ENCODE results near the gene CCDC9B. TPM values are rescaled to one million over a fixed set of nuclear protein-coding genes. Genes with fewer than 3 reads are reported as not detected.
A peak's percentile ranks its signal among the peaks of the same experiment; 100 is the strongest.

Gene CCDC9B
- total RNA-seq, 1 donor from 2014 or later, result 9.8 TPM

DNA sequence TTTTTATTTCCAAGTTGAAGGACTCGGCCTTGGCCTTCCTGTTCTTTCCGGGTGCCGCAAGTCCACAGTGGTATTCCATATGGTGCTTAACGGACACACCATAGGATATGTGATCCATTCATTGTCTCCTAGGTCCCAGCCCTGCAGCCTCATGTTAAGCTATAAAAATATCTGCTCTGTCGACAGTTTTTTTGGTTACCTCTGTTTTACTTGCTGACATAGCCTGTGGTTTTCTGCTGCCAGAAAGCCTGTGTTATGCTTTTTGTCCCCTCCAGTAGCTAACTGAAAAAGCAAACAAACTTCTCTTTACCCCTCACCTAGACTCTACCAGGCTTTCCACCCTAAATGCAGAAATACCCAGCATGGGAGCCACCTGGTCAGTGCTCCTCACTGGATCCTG, 12.0 kb downstream of the CCDC9B start:
- Mint-ChIP-seq H3K27me3 (ENCODE audit: low read depth, unreplicated experiment) (no peaks in the 10 kb centered on the region), H3K9me3 (ENCODE audit: unreplicated experiment) (peaks cover 2% of the 10 kb centered on the region), H3K4me1 (ENCODE audit: low read depth, unreplicated experiment) (peaks cover 64% of the 10 kb centered on the region), H3K4me3 (ENCODE audit: unreplicated experiment) (peak overlapping the region; percentile 63), H3K36me3 (ENCODE audit: low read depth, unreplicated experiment) (peaks cover 13% of the 10 kb centered on the region), H3K27ac (ENCODE audit: unreplicated experiment) (peak overlapping the region; percentile 94)
- TF ChIP-seq EZH2 (IDR thresholded peaks at IDR 0.05; ENCODE audit: insufficient read depth, low read length), result no peak
- TF ChIP-seq, protein P1, sequence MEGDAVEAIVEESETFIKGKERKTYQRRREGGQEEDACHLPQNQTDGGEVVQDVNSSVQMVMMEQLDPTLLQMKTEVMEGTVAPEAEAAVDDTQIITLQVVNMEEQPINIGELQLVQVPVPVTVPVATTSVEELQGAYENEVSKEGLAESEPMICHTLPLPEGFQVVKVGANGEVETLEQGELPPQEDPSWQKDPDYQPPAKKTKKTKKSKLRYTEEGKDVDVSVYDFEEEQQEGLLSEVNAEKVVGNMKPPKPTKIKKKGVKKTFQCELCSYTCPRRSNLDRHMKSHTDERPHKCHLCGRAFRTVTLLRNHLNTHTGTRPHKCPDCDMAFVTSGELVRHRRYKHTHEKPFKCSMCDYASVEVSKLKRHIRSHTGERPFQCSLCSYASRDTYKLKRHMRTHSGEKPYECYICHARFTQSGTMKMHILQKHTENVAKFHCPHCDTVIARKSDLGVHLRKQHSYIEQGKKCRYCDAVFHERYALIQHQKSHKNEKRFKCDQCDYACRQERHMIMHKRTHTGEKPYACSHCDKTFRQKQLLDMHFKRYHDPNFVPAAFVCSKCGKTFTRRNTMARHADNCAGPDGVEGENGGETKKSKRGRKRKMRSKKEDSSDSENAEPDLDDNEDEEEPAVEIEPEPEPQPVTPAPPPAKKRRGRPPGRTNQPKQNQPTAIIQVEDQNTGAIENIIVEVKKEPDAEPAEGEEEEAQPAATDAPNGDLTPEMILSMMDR (IDR thresholded peaks at IDR 0.05; ENCODE audit: insufficient read depth, low read depth, low read length), result no peak
- FAIRE-seq (no peak), DNase-seq (ENCODE audit: low read depth) (no peak)
- peaks cover 39% of the 10 kb centered on the region for H3K4me1 ChIP-seq (ENCODE audit: insufficient read depth, low read length)
- H3K79me2 ChIP-seq (ENCODE audit: insufficient read depth, low read length), result peaks cover 25% of the 10 kb centered on the region
- H3K27ac ChIP-seq (ENCODE audit: low read depth, low read length), result peak overlapping the region; percentile 33
- H3K4me2 ChIP-seq (ENCODE audit: low read length), result peak overlapping the region; percentile 23
- peaks cover 23% of the 10 kb centered on the region for H4K20me1 ChIP-seq (ENCODE audit: insufficient read depth, low read length)
- H3K4me3 ChIP-seq (ENCODE audit: insufficient read depth, low read depth, low read length), result no peak overlapping the region
- H2AFZ ChIP-seq (ENCODE audit: low read depth, low read length), result no peak overlapping the region
- no peaks in the 10 kb centered on the region for H3K9me3 ChIP-seq (ENCODE audit: insufficient read depth, low read depth, low read length)
- peak overlapping the region; percentile 4 for H3K9ac ChIP-seq (ENCODE audit: low read length)
- H3K36me3 ChIP-seq (ENCODE audit: insufficient read depth, low read length), result peaks cover 6% of the 10 kb centered on the region
- H3K27me3 ChIP-seq (ENCODE audit: insufficient read depth, low read length), result no peaks in the 10 kb centered on the region

DNA sequence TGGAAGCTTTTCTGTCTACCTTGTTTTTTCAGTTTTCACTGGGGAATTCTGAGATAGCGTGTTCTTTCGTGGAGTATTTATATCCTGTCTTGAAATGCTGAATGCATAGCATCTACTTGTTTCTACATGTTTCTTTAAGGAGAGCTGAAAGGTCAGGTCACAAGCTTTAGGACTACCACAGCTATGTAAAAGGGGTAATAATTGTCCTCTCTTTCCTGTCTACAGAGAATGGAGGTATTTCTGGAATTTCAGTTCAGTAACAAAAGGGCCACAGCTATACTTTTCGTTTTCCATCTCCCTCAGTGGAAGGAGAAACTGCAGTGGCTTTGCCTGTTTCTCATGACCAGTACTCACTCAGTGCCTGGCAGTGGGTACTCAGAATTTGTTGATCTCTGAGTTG, 12.6 kb downstream of the CCDC9B start:
- peaks cover 36% of the 10 kb centered on the region for H3K4me1 ChIP-seq (ENCODE audit: insufficient read depth, low read length)
- Mint-ChIP-seq H3K27ac (ENCODE audit: unreplicated experiment) (peak overlapping the region; percentile 94), H3K4me1 (ENCODE audit: low read depth, unreplicated experiment) (peaks cover 61% of the 10 kb centered on the region), H3K27me3 (ENCODE audit: low read depth, unreplicated experiment) (no peaks in the 10 kb centered on the region), H3K9me3 (ENCODE audit: unreplicated experiment) (peaks cover 2% of the 10 kb centered on the region), H3K4me3 (ENCODE audit: unreplicated experiment) (peak overlapping the region; percentile 63), H3K36me3 (ENCODE audit: low read depth, unreplicated experiment) (peaks cover 13% of the 10 kb centered on the region)
- peak overlapping the region; percentile 23 for H3K4me2 ChIP-seq (ENCODE audit: low read length)
- TF ChIP-seq EZH2 (IDR thresholded peaks at IDR 0.05; ENCODE audit: insufficient read depth, low read length), result no peak
- TF ChIP-seq, protein P1 (IDR thresholded peaks at IDR 0.05; ENCODE audit: insufficient read depth, low read depth, low read length), result no peak
- peaks cover 25% of the 10 kb centered on the region for H3K79me2 ChIP-seq (ENCODE audit: insufficient read depth, low read length)
- H3K9ac ChIP-seq (ENCODE audit: low read length), result peak overlapping the region; percentile 4
- H2AFZ ChIP-seq (ENCODE audit: low read depth, low read length), result no peak overlapping the region
- FAIRE-seq (peak; percentile 81), DNase-seq (ENCODE audit: low read depth) (peak; percentile 65)
- H3K27me3 ChIP-seq (ENCODE audit: insufficient read depth, low read length), result no peaks in the 10 kb centered on the region
- peak overlapping the region; percentile 33 for H3K27ac ChIP-seq (ENCODE audit: low read depth, low read length)
- H3K4me3 ChIP-seq (ENCODE audit: insufficient read depth, low read depth, low read length), result no peak overlapping the region
- H3K9me3 ChIP-seq (ENCODE audit: insufficient read depth, low read depth, low read length), result no peaks in the 10 kb centered on the region
- H3K36me3 ChIP-seq (ENCODE audit: insufficient read depth, low read length), result peaks cover 6% of the 10 kb centered on the region
- peaks cover 21% of the 10 kb centered on the region for H4K20me1 ChIP-seq (ENCODE audit: insufficient read depth, low read length)

DNA sequence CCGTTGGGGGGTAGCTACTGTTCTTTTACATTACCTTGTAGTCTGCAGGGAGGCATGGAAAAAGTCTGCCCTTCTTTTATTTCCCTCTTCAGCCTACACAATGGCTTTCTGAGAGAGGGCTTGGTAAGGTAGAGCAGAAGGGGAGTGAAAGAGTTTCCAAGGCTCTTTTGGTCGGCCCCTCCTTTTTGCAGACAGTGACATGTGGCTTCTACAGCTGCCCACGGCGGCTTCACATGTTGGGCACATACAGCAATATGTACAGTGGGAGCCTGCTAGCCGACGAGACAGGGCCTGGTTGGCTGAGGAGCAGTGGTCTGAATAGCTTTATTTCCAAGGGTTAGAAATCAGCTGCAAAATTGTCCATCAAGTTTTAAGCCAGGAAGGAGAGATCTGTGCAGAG, 13.3 kb downstream of the CCDC9B start:
- peaks cover 25% of the 10 kb centered on the region for H3K79me2 ChIP-seq (ENCODE audit: insufficient read depth, low read length)
- peak overlapping the region; percentile 94 for H3K27ac Mint-ChIP-seq (ENCODE audit: unreplicated experiment)
- H3K36me3 ChIP-seq (ENCODE audit: insufficient read depth, low read length), result peaks cover 6% of the 10 kb centered on the region
- H3K4me2 ChIP-seq (ENCODE audit: low read length), result peak overlapping the region; percentile 23
- no peak overlapping the region for H3K4me3 ChIP-seq (ENCODE audit: insufficient read depth, low read depth, low read length)
- peak overlapping the region; percentile 91 for H3K4me3 Mint-ChIP-seq (ENCODE audit: unreplicated experiment)
- no peaks in the 10 kb centered on the region for H3K9me3 ChIP-seq (ENCODE audit: insufficient read depth, low read depth, low read length)
- H3K4me1 Mint-ChIP-seq (ENCODE audit: low read depth, unreplicated experiment), result peaks cover 59% of the 10 kb centered on the region
- no peaks in the 10 kb centered on the region for H3K27me3 Mint-ChIP-seq (ENCODE audit: low read depth, unreplicated experiment)
- H3K36me3 Mint-ChIP-seq (ENCODE audit: low read depth, unreplicated experiment), result peaks cover 10% of the 10 kb centered on the region
- H3K9me3 Mint-ChIP-seq (ENCODE audit: unreplicated experiment), result no peaks in the 10 kb centered on the region
- TF ChIP-seq EZH2 (IDR thresholded peaks at IDR 0.05; ENCODE audit: insufficient read depth, low read length), result no peak
- TF ChIP-seq, protein P1 (IDR thresholded peaks at IDR 0.05; ENCODE audit: insufficient read depth, low read depth, low read length), result no peak
- H2AFZ ChIP-seq (ENCODE audit: low read depth, low read length), result no peak overlapping the region
- peaks cover 21% of the 10 kb centered on the region for H4K20me1 ChIP-seq (ENCODE audit: insufficient read depth, low read length)
- no peak for DNase-seq (ENCODE audit: low read depth)
- H3K4me1 ChIP-seq (ENCODE audit: insufficient read depth, low read length), result peaks cover 42% of the 10 kb centered on the region
- H3K9ac ChIP-seq (ENCODE audit: low read length), result no peak overlapping the region
- no peak overlapping the region for H3K27ac ChIP-seq (ENCODE audit: low read depth, low read length)
- H3K27me3 ChIP-seq (ENCODE audit: insufficient read depth, low read length), result no peaks in the 10 kb centered on the region
- no peak for FAIRE-seq

Measured in astrocyte (in vitro differentiated cells and primary cell).